ENCODE data around the gene SERHL2. TPM values are rescaled to one million over a fixed set of nuclear protein-coding genes. Genes with fewer than 3 reads are reported as not detected.
"Not testable (repeated sequence)": the region's sequence is repeated elsewhere in the genome, so short reads cannot be mapped to it uniquely, and the experiment has no call there.

The SERHL2 gene
- polyA plus RNA-seq, 1 donor (not counting 4 experiments of a cell fraction or from before 2014, with no cell fraction given): 2.5 TPM

- dilution Hi-C loops (cut with MboI; ENCODE audit: extremely low pct_ligation_motif_present, low sequenced_read_pairs): no loop called here
- no peak overlapping the region for H2AFZ ChIP-seq (ENCODE audit: control insufficient read depth, low read length)
- no peaks in the 10 kb centered on the region for H3K9me1 ChIP-seq (ENCODE audit: control insufficient read depth, extremely low read depth, insufficient read depth, low read length)
- H4K20me1 ChIP-seq (ENCODE audit: control insufficient read depth, extremely low read depth, insufficient read depth, low read length): no peaks in the 10 kb centered on the region
- H3K36me3 ChIP-seq (ENCODE audit: control insufficient read depth in 2 of 2, extremely low read depth in 1 of 2, insufficient read depth in 2 of 2, low read length in 2 of 2): no peaks in the 10 kb centered on the region
- no peak overlapping the region for H3K4me2 ChIP-seq (ENCODE audit: control insufficient read depth, extremely low read depth, insufficient read depth, low read depth, low read length)
- H3K27ac ChIP-seq (ENCODE audit: control insufficient read depth, insufficient read depth, low read length): no peak overlapping the region
- no peaks in the 10 kb centered on the region for H3K9me3 ChIP-seq (ENCODE audit: control insufficient read depth, low read depth, low read length)
- H3K27me3 ChIP-seq (ENCODE audit: control insufficient read depth, extremely low read depth, insufficient read depth, low read length): no peaks in the 10 kb centered on the region
- no peak for TF ChIP-seq CTCF (optimal IDR thresholded peaks at IDR 0.05 in 1 of 3, IDR thresholded peaks at IDR 0.05 in 1 of 3, conservative IDR thresholded peaks at IDR 0.05 in 1 of 3; ENCODE audit: extremely low read depth in 1 of 3, insufficient read depth in 2 of 3, low read length in 3 of 3)
- TF ChIP-seq EZH2 (IDR thresholded peaks at IDR 0.05; ENCODE audit: low read length): no peak
- no peak for DNase-seq (ENCODE audit: low read depth, low spot score)
- peaks cover 5% of the 10 kb centered on the region for H3K4me1 ChIP-seq (ENCODE audit: control insufficient read depth, extremely low read depth, insufficient read depth, low read length)
- no peak overlapping the region for H3K4me3 ChIP-seq (ENCODE audit: control insufficient read depth in 2 of 3, extremely low read depth in 1 of 3, insufficient read depth in 2 of 3, low read depth in 1 of 3, low read length in 3 of 3)
- H3K9ac ChIP-seq (ENCODE audit: control insufficient read depth, extremely low read depth, insufficient read depth, low read length): no peak overlapping the region
- H3K79me2 ChIP-seq (ENCODE audit: control insufficient read depth, insufficient read depth, low read length): peaks cover 16% of the 10 kb centered on the region
- FAIRE-seq: no peak
Measured at GRCh38 chr22:42522546-42522945, 31.2 kb upstream of the SERHL2 start.

- Histone ChIP-seq H3K4me2 (ENCODE audit: control insufficient read depth, extremely low read depth, insufficient read depth, low read depth, low read length) (no peak overlapping the region), H3K9me1 (ENCODE audit: control insufficient read depth, extremely low read depth, insufficient read depth, low read length) (no peaks in the 10 kb centered on the region), H3K4me1 (ENCODE audit: control insufficient read depth, extremely low read depth, insufficient read depth, low read length) (peaks cover 2% of the 10 kb centered on the region), H3K36me3 (ENCODE audit: control insufficient read depth in 2 of 2, extremely low read depth in 1 of 2, insufficient read depth in 2 of 2, low read length in 2 of 2) (no peaks in the 10 kb centered on the region), H3K9me3 (ENCODE audit: control insufficient read depth, low read depth, low read length) (no peaks in the 10 kb centered on the region), H4K20me1 (ENCODE audit: control insufficient read depth, extremely low read depth, insufficient read depth, low read length) (no peaks in the 10 kb centered on the region), H3K79me2 (ENCODE audit: control insufficient read depth, insufficient read depth, low read length) (no peaks in the 10 kb centered on the region), H3K4me3 (ENCODE audit: control insufficient read depth in 2 of 3, extremely low read depth in 1 of 3, insufficient read depth in 2 of 3, low read depth in 1 of 3, low read length in 3 of 3) (no peak overlapping the region), H3K9ac (ENCODE audit: control insufficient read depth, extremely low read depth, insufficient read depth, low read length) (no peak overlapping the region), H2AFZ (ENCODE audit: control insufficient read depth, low read length) (no peak overlapping the region), H3K27ac (ENCODE audit: control insufficient read depth, insufficient read depth, low read length) (no peak overlapping the region), H3K27me3 (ENCODE audit: control insufficient read depth, extremely low read depth, insufficient read depth, low read length) (no peaks in the 10 kb centered on the region)
- FAIRE-seq (no peak), DNase-seq (ENCODE audit: low read depth, low spot score) (no peak)
- TF ChIP-seq EZH2 (IDR thresholded peaks at IDR 0.05; ENCODE audit: low read length) (no peak), CTCF (optimal IDR thresholded peaks at IDR 0.05 in 1 of 3, IDR thresholded peaks at IDR 0.05 in 1 of 3, conservative IDR thresholded peaks at IDR 0.05 in 1 of 3; ENCODE audit: extremely low read depth in 1 of 3, insufficient read depth in 2 of 3, low read length in 3 of 3) (no peak)
- dilution Hi-C loops (cut with MboI; ENCODE audit: extremely low pct_ligation_motif_present, low sequenced_read_pairs): no loop called here
Measured at GRCh38 chr22:42528591-42529307, 25.0 kb upstream of the SERHL2 start.

GRCh38 chr22:42529435-42529834 lies 24.3 kb upstream of the SERHL2 start:
- H3K9ac ChIP-seq (ENCODE audit: control insufficient read depth, extremely low read depth, insufficient read depth, low read length); H3K4me2 ChIP-seq (ENCODE audit: control insufficient read depth, extremely low read depth, insufficient read depth, low read depth, low read length); FAIRE-seq; dilution Hi-C loops (cut with MboI; ENCODE audit: extremely low pct_ligation_motif_present, low sequenced_read_pairs); DNase-seq (ENCODE audit: low read depth, low spot score); H3K9me3 ChIP-seq (ENCODE audit: control insufficient read depth, low read depth, low read length); H2AFZ ChIP-seq (ENCODE audit: control insufficient read depth, low read length); H3K36me3 ChIP-seq (ENCODE audit: control insufficient read depth in 2 of 2, extremely low read depth in 1 of 2, insufficient read depth in 2 of 2, low read length in 2 of 2); H4K20me1 ChIP-seq (ENCODE audit: control insufficient read depth, extremely low read depth, insufficient read depth, low read length); H3K9me1 ChIP-seq (ENCODE audit: control insufficient read depth, extremely low read depth, insufficient read depth, low read length); H3K4me1 ChIP-seq (ENCODE audit: control insufficient read depth, extremely low read depth, insufficient read depth, low read length); H3K4me3 ChIP-seq (ENCODE audit: control insufficient read depth in 2 of 3, extremely low read depth in 1 of 3, insufficient read depth in 2 of 3, low read depth in 1 of 3, low read length in 3 of 3); H3K27ac ChIP-seq (ENCODE audit: control insufficient read depth, insufficient read depth, low read length); H3K27me3 ChIP-seq (ENCODE audit: control insufficient read depth, extremely low read depth, insufficient read depth, low read length); H3K79me2 ChIP-seq (ENCODE audit: control insufficient read depth, insufficient read depth, low read length): not testable (repeated sequence)

Data from keratinocyte (primary cell).